Forelimb muscle (tissue), 1 donor: Measurements from ENCODE around the gene TMEM121B. TPM values are rescaled to one million over a fixed set of nuclear protein-coding genes. Genes with fewer than 3 reads are reported as not detected.

Source experiments
- DNase-seq: peaks from one replicate; pipeline ENCODE4 v3.0.0-alpha.2; 2013; ENCODE audit warnings: low read depth
- polyA plus RNA-seq: library from polyadenylated mRNA; unstranded; fragments of 120-200 nt; gene quantifications from one replicate; pipeline ENCODE4 v1.2.1, GENCODE V29; 2013; ENCODE audit not compliant: insufficient read length

Gene TMEM121B
- polyA plus RNA-seq, 1 donor, result 5.9 TPM

DNA sequence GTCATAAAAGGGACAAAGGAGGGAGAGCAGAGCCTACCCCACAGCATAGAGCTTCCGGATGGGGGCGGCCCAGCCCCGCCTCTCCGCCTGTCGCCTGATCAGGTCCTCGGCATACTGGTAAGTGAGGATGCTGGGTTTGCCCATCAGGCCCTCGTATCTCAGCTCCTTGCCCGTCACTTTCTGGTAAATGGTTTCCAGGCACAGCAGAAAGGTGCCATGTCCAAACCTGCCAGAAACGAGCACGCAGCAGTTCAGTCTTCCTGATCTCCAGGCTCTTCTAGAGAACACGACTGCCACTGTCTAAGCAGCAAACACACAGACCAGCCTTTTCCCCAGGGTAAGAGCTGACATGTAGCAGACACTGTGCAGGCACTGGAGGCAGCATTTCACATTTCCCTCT lies 17.4 kb upstream of the TMEM121B start:
- no peak for DNase-seq

DNA sequence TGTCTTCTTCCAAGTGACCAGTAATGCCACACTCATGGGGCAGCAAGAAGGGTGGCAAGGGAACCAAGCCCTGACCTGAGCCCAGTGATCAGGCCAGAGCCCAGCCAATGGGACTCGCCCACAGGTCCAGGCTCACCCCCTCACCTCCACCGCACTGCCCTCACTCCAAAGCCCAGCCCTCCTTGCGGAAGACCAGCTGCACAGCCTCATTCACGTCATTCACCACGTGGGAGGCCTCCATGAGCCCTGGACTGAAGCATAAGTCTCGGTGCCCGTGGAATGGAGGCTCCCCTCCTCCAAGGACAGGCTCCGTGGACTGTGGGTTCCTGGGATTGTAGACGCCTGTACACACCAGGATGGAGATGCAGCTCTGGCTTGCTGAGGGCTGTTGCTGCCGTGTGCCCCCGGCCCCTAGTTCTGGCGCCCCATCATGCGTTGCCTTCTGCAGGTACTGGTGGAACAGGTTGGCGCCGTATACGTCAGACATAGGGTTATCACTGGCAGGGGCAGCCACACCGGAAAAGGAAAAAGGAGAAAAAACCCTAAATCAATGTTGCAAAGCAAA lies 16.8 kb upstream of the TMEM121B start:
- no peak for DNase-seq

DNA sequence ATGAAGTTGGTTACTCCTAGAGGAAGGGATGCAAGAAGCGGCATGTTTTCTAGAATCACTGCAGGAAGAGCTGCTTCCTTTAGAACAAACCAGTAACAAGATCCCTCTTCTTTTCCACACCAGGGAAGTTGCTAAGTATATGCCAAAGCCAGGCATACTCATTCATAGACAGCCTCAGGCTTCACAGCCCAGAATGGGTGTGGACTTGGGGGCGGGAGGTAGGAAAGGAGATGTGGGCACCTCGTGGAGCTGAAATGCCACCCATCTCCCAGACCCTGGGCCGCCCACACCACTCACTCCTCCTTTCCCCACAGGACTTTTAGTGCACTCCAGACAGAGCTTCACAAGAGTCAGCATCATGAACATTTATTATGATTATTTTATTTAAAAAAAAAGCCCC lies 16.0 kb upstream of the TMEM121B start:
- no peak for DNase-seq

DNA sequence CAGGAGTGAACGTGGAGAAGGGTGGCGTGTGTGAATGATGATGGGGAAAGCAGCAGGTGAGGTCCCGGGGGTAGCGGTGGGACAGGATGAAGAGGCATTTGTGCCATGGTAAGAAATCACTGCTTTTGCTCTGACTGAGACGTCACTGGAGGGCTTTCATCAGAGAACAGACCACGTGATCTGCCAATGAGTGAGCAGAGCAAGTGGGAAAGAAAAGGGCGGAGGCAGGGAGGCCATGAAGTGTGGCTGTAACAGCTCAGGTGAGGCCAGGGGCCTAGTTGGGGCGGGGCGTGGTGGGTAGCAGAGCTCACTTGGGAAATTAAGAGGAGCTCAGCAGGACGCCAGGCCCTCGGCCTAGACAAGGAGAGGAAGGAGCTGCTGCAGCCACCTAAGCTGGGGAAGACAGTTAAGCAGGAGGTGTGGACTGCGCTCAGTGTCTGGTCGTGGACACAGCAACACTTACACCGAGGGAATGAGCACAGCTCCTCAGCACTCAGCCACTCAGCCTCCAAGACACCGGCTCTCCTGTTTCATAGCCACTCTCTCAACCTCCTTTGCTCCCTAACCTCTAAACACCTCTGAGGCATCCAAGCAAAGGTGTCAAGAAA lies 14.1 kb upstream of the TMEM121B start:
- no peak for DNase-seq

DNA sequence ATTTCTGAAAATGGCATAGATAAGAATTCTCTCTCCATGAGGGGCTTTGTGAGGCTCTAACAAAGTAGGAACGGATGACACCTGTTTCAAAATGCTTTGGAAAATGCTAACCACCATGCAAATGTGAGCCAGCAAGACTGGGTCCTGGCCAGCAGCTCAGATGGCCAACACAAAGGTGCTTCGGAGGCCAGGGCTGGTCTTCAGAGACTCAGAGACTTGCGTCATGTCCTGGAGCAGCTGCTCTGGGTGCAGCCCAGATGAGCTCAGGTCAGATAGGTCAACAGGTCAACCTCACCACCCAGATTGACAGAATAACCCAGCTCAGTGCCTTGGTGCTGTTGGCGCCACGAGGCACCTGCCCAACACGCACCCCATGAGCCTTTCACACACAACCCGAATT lies 12.0 kb upstream of the TMEM121B start:
- no peak for DNase-seq

DNA sequence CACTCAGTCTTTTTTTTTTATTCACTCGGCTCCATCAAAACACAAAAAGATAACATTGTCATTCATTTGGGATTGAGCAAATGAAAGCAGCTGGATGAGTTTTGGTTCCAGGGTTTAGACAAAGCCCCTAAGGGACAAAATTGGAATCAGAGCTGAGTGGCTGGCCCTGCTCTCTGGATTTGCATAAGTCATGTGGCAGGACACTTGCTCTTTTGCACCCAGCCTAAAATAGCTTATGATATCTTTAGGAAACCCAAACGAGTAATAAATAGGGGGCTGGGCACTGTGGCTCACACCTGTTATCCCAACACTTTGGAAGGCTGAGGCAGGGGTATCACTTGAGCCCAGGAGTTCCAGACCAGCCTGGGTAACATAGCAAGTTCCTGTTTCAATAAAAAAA lies 11.0 kb upstream of the TMEM121B start:
- no peak for DNase-seq

DNA sequence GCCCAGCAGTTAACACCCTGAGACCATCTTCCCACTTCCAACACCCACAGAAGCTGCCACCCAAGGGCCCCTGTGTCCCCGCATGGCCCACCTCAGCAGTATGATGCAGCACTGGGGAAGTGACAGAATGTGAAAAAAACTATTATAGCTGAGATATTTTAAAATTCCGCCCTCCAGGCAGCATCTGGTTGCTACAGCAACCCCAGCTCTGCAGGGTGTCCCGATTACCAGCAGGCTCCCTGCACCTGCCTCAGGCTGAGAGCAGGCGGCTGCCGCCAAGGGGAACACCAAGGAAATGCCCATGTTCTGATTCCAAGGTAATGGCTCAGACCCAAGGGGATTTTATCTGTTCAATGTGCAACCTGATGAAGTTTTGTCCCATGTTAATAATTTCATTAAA lies 10.5 kb upstream of the TMEM121B start:
- DNase-seq, result no peak

DNA sequence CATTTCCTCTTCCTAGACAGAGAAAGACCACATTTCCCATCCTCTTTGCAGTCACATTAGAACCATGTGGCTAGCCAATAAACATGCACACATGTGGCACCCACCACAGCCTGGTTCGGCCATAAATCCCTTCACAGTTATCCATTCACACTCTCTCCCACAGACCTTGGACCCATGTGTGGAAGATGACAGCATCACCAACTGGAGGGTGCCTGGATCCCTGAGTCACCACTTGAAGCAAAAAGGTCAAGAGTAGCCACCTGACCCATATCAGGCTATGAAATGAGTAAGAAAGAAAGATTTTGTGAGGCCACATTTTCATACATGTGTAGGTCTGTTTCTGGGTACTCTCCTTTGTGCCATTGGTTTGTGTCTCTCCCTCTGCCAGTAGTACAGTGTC lies 9.0 kb upstream of the TMEM121B start:
- no peak for DNase-seq

DNA sequence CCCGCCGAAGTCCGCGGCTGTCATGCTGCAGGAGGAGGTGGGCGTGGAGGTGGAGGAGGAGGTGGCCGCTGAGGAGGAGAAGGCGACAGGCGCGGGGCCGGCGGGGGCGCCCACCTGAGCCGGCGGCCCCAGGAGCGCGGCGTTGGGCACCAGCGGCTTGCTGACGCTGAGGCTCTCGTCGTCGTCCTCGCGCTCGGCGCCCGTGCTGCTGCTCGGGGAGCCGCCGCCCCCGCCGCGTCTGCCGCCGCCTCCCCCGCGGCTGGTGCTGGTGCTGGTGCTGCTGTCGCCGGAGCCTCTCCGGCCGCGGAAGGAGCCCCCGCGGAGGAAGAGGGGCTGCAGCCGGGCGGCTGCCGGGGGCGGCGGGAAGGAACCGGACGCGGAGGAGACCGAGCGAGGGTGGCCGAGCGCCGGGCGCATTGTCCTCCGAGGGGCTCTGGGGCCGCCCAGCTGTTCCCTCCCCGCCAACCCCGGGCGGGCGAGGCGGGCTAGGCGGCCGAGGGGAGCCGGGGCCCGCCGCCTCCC lies 388 bp downstream of the TMEM121B start:
- DNase-seq, result no peak

DNA sequence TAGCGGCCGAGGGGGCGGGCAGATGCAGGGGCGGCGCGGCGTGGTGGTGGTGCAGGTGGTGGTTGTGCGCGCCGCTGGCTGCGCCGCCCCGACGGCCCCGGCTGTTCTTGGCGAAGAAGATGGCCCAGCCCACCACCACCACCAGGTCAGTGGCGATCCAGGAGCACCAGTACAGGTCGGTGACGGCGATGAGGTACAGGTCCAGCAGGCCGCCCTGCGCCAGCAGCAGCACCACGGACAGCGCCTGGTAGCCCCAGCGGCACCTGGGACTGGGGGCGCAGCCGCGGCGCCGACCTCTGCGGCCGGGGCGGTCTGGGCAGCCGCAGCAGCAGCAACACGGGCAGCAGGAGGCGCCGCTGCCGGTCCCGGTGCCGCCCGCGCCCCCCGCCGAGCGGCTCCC lies 879 bp downstream of the TMEM121B start:
- DNase-seq, result no peak

DNA sequence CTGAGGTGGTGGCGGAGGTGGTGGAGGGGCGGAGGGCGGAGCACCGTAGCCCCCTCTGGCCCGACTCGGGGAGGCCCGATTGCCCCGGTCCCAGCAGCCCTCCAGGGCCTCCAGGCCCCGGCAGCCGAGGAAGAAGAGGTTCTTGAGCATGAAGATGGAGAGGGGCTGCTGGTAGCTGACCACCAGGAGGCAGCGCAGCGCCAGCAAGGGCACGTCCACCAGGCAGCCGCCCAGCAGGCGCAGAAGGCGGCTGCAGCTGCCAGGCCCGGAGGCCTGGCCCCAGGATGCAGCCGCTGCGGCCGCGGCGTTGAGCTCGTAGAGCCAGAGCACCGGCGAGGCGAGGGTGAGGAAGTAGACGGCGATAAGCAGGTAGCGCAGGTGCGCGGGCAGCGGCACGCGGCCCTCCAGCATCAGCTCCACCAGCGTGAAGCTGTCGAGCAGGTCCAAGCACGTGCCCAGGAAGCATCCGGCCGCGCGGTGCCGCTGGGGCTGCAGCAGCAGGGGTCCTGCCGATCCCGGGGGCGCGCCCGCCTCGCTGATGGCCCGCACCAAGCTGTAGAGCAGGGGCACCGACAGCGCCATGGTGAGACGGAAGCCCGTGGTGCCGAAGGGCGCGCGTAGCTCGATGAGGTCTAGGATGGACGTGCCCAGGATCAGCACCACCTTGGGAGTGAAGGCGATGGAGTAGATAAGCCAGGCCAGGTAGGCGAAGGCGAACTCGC lies 1.5 kb downstream of the TMEM121B start:
- DNase-seq, result no peak

DNA sequence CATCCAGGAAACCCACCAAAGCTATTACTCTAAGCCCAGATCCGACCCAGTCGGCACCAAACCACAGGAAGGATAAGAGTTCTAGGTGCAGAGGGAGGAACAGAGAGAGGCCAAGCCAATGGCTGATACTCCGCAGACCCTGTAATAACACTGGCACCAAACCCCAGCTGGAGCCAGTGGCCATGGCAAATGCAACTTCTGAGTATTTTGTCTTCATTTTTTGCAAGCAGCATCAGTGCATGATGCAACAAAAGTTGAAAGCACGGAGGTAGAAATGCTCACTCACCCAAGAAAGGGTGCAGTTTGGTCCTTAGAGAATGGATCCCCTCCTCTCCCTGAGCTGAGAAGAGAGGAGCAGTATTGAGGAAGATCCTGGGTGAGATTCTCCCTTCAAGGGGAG lies 2.8 kb downstream of the TMEM121B start:
- no peak for DNase-seq

DNA sequence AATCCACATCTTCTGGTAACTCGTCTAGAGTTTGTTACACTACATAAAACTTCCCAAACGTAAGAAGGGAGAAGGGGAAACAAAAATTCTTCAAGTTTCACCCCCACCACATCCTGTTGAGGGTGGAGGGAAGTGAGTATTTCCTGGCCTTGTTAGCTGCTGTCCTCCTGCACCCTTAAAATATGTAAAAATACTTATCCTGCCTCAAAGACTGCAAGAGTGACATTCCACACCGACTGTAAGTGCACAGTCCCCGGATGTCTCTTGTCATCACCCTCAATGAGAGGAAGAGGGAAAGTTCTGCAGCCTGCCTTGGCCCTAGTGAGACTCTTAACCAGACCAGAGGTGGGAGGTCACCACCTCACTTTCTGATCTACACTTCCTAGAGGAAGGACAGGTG lies 3.3 kb downstream of the TMEM121B start:
- no peak for DNase-seq

DNA sequence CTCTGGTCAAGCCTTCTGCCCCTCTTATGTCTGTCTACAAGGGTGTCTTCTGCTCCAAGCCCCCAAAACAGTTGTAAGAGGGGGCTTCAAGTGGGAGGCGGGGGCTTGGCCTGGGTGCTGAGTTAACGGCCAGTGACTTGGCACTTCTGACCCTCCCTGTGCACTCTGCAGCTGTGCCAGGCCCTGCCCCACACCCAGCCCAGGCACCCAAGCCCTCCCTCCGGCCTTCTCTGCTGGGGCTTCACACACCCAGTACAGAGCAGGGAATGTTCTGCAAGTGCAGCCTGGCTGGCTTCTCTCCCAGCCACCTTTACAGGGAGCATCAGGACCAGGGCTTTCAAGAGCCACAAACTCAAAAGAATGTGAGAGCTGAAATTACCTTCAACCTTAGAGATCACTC lies 3.8 kb downstream of the TMEM121B start:
- no peak for DNase-seq

DNA sequence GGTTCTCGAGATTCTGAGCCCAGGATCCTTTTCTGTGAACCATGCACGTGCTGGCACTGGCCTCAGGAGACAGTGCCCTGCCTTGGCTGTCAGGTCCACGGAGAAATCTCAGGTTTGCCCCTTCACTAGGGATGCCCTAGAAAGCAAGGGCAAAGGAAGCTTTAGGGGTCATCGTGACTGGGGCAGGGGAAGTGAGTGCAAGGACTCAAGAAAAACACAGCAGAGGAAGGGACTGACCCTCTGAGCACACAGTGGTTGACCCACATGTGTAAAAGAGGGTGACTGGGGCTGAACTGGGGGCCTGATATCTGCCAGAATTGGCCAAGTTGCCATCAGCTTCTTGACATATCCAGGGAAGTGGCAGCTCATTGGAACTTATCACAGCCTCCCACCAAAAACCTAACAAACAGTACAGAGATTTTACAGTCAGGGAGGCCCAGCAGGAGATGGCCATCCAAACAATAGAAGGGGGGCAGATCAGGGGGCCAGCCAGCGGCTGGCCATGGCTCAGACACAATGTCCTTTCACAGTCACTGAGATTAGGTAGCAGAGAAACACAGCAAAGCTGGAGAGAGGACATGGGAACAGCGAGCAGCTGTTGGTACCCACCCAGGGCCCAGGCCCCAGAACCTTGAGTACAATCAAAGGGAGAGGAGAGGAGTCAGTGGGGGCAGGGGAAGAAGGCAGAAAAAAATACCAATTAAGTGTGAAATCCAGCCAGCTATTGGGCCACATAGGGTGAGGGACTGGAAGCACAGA lies 4.4 kb downstream of the TMEM121B start:
- DNase-seq, result no peak

DNA sequence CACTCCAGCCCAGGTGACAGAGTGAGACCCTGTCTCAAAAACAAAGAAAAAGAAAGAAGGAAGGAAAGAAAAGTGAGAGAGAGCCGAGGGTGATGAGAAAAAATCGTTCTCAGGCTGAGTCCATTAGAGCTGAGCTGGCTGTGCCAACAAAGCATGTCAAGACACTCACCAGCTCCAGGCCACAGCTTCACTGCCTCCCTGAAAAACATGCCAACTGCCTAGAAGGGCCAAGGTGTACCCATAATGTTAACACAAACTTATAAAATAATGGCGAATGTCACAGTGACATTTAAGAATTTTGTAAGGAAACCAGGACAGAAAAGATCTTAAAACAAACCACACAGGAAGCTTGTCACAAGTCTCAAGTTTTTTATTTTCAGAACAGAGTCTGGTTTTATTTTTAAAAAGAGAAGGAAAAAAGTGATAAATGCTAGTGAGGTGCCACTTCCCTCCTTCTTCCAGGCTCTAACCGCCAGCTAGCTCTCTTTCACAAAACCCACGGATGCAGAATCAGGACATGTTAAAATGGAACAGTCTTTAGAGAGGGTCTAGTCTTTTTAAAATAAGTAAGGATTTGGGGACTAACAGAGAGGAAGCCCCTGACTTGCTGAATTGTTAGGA lies 5.1 kb downstream of the TMEM121B start:
- DNase-seq, result no peak

DNA sequence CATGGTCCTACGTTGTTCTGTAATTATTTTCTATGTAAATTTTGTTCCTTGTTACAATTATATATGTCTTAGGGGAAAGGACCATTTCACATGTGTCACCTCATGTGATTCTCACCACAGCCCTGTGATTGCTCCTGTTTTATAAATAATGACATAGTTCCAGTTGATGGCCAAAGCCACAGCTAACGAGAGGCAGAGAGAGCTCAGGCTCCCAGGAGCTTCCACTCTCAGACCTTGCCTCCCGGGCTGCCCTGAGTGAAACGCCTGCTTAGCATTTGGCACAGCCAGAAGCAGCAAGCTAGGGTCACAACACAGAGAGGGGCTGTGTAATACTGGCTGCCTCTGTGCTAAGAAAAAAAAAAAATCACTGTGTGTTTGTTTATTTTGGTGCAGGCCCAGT lies 5.9 kb downstream of the TMEM121B start:
- no peak for DNase-seq

DNA sequence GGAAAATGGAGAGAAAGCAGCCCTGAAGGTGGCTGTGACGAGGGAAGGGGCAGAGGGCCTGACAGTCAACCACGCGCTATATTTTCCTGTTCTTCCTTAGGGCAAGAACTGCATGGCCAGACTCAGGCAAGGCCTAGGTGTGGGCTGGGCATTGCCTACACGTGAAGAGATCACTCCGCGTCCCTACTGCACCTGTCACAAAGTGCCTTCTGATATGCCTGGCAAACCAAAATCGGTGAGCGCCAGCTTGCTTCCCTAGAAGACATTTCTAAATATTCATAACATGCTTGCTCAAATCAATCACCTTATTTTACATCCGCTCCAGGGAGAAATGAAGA lies 6.3 kb downstream of the TMEM121B start:
- no peak for DNase-seq

DNA sequence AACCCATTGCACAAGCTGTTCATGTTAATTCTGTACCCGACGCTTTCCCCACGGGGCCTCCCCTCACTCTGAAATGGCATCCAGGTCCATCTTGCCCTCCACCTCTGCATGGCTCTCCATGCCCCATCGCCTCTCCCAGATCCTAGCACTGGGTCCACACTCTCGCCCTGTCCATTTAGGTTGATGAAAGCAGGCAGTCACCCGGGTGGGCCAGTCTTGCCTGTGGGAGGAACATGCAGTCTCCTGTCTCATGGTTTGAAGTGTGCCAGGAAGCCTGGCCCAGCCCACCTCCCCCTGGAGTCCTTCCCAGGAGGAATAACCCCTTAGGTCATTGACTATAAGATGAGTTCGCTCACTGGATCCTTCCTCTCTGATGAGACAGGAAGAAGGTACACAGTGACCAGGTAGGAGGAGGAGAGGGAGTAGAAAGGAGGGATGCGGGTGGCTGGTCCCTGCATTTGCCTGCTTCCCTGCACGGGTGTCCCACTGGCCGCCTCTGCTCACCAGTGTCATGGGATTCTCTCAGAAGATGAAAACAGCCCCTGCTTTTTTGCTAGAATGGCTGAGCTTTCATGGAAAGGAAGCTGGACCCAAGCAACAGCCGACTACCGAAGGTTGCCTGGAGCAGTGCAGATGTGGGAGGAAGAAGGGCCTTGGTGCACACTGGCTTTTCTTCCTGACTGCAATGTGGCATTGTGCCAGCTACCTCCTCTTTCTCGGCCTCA lies 6.8 kb downstream of the TMEM121B start:
- no peak for DNase-seq

DNA sequence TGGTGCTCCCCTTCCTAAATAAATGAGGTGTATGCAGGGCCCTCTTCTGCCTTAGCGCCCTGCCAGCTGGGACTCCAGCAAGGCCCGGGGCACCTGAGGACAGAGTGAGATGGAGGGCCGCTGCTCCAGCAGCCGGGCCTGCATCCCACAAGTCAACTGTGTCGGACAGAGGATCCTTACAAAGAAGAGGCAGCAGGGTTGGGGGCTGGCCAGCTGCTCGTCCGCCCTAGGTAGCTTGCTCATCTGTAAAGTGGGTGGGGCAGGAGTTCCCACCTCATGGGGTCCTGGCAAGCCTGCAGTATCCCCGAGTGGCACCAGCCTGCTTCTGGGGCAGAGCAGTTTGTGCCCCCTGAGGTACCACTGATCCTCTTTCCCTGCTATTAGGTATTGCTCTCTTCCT lies 7.6 kb downstream of the TMEM121B start:
- no peak for DNase-seq

DNA sequence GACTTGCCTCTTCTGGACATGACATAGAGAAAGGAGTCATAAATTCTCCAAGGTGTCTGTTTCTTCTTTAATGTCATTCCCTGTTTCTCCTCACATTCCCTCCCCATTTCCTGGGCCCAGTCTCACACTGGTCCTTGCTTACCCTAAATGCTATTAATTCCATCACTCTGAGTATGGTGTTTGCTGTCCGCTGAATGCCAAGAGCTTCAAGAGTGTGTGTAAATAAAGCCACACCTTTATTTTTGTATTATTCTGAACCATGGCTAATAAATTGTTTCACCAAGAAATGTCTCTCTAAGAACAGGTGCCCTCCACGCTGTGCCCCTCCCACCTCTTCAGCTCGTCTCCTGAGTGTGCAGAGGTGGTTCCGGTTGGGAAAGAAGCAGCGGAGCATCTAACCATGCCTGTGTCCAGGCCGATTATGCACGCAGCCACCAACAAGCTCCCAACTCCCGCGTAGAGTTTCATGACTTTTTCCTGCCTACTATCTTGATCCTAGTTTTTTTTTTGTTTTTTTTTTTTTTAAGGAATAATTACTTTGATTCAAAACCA lies 8.6 kb downstream of the TMEM121B start:
- no peak for DNase-seq
